Right lobe of liver (tissue), 6 donors: ENCODE data around the gene C20orf144. TPM values are rescaled to one million over a fixed set of nuclear protein-coding genes. Genes with fewer than 3 reads are reported as not detected.

ENCODE experiments used
- ATAC-seq, 4 donors: fragments of 200-7000 bp; cut with Tn5 transposase; one replicate each; pipeline ENCODE4 v1.9.1; 2020; ENCODE audit warnings: mild to moderate bottlenecking in 4 of 4, moderate library complexity in 4 of 4
- DNase-seq, 3 donors: peaks; one replicate each; pipeline ENCODE4 v3.0.0-alpha.2; 2020
- H3K27ac ChIP-seq, 3 donors: fragments of 200-600 bp; one replicate each; pipeline ENCODE4 v1.8.0; 2022
- H3K27me3 ChIP-seq, 2 donors: fragments of 200-600 bp; one replicate each; pipeline ENCODE4 v1.8.0; 2022
- H3K36me3 ChIP-seq, 4 donors: fragments of 200-600 bp; sonication (generic) in 1 of 4; one replicate each; pipeline versions ENCODE4 v1.5.1 to v1.8.0; 2017 to 2022; ENCODE audit warnings: control low read depth in 1 of 4
- H3K4me1 ChIP-seq, 4 donors: fragments of 200-600 bp; sonication (generic) in 1 of 4; one replicate each; pipeline versions ENCODE4 v1.5.1 to v1.8.0; 2017 to 2022; ENCODE audit warnings: control low read depth in 1 of 4
- H3K4me3 ChIP-seq, 3 donors: fragments of 200-600 bp; one replicate each; pipeline ENCODE4 v1.8.0; 2022
- H3K9me3 ChIP-seq, 4 donors: fragments of 200-600 bp; sonication (generic) in 1 of 4; one replicate each; pipeline versions ENCODE4 v1.5.1 to v1.8.0; 2017 to 2022; ENCODE audit warnings: control low read depth in 1 of 4
- POLR2A ChIP-seq: fragments of 450-650 bp; IDR thresholded peaks from one replicate; pipeline ENCODE4 v1.6.1; 2017; ENCODE audit warnings: antibody characterized with exemption, mild to moderate bottlenecking
- WGBS: methylation state at CpG from one replicate; pipeline ENCODE4 v1.1.6; 2018; ENCODE audit warnings: low coverage, low lambda C conversion rate; ENCODE audit not compliant: insufficient coverage; ENCODE audit errors: missing lambda C conversion rate; 5-methylcytosine and 5-hydroxymethylcytosine counted together
- intact Hi-C, 2 donors: fragments of 100-400 bp; cut with DNase I; formaldehyde crosslinking; loops; one replicate each; pipeline versions ENCODE4 v1.11.2 to v1.14.1; 2022
- total RNA-seq, 6 experiments: library from RNA; depleted of rRNA in 2 of 6; stranded (reverse); fragments of >200 nt in 2 of 6; fragmentation: NEBNext Ultra II Directional in 3 of 6; extraction: Animal tissue kit (Norgen Biotek cat#: 25700) in 3 of 6; gene quantifications; one replicate each; pipeline versions ENCODE4 v1.1.0 to v1.2.4, GENCODE V29; 2016 to 2023
- TF ChIP-seq, protein P1 (sequence below), 4 donors: fragments of 200-600 bp in 3 of 4; fragments of 450-650 bp in 1 of 4; IDR thresholded peaks; one replicate each; pipeline versions ENCODE4 v1.5.1 to v1.8.0; 2016 to 2022; ENCODE audit warnings: antibody characterized with exemption in 4 of 4, mild to moderate bottlenecking in 2 of 4
- donor health status: DM: no; HTN: yes; CAD: no.
- donor health status: DM: no; HTN: no; CAD: no.
- donor health status: DM: no; HTN: no; CAD: no.
- donor health status: DM: no; HTN: yes; CAD: no.
- donor health status: DM: no; HTN: yes; CAD: no.

The C20orf144 gene
- total RNA-seq, 6 experiments from 2014 or later, result 0.18 TPM; not detected in 5

DNA sequence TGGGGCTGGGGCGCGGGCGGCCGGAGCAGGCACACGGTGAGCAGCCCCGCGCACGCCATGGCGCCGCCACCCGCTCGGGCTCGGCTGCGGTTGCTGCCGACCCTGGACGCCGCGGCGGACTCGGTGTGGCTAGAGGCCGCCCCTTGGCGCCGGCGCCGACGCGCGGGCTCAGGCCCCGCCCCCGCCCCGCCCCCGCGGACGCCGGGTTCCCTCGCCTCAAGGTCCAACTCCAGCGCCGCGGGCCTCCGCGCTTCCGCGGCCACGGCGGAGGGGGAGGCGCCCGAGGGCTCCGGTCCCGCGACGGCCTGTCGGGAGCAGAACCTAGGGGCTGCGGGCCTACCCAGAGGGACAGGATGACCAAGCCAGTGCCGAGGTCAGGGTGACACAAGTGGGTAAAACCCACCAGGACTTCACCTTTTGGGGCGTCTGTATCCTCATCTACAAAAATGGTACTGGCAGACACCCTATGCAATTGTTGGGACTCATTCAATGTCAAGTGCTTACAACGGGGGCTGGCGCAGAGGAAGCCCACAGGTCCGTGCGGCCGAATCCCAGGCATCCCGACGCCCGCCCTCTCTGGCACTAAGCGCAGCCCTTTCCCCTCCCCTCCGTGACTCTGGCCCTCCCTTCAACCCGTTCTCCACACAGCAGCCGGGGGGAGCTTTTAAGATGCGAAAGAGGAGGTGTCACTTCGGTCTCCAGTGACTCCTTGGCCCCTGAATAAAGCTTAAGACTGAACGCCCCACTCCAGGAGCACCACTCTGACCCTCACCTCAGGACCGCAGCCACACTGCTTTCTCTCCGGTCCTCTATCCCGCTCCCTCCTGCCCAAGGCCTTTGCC lies 12.4 kb downstream of the C20orf144 start, which contains the start of gene NECAB3:
TSS of gene NECAB3 (minus strand) at position 135 of the 842 bp plus-strand sequence. CDS start at position 59, 76 bp downstream.
- H3K27me3 ChIP-seq, result no peaks in the 10 kb centered on the region
- peak within 1 kb of the TSS; percentile 41 to 75 (median 51) for H3K27ac ChIP-seq
- intact Hi-C loops, result loop anchor here in 1 of 2 donors (10.0 kb wide), 1 partner anchor 50 kb away; the partner anchor contains the start of gene PXMP4
- WGBS, result 36% methylated on average over 8 of the region's 73 CpGs
- peak within 1 kb of the TSS; percentile 55 to 79 (median 70) for H3K4me3 ChIP-seq
- peak; percentile 76 for TF ChIP-seq POLR2A
- TF ChIP-seq, protein P1, sequence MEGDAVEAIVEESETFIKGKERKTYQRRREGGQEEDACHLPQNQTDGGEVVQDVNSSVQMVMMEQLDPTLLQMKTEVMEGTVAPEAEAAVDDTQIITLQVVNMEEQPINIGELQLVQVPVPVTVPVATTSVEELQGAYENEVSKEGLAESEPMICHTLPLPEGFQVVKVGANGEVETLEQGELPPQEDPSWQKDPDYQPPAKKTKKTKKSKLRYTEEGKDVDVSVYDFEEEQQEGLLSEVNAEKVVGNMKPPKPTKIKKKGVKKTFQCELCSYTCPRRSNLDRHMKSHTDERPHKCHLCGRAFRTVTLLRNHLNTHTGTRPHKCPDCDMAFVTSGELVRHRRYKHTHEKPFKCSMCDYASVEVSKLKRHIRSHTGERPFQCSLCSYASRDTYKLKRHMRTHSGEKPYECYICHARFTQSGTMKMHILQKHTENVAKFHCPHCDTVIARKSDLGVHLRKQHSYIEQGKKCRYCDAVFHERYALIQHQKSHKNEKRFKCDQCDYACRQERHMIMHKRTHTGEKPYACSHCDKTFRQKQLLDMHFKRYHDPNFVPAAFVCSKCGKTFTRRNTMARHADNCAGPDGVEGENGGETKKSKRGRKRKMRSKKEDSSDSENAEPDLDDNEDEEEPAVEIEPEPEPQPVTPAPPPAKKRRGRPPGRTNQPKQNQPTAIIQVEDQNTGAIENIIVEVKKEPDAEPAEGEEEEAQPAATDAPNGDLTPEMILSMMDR (IDR thresholded peaks at IDR 0.05), result peak in 1 of 4 donors; percentile 13
- no peaks in the 10 kb centered on the region for H3K9me3 ChIP-seq
- DNase-seq (peak; percentile 87 to 90 (median 89)), ATAC-seq (peak; percentile 88 to 96 (median 90))
- H3K36me3 ChIP-seq, result peaks cover 0 to 1% (median 0%) of the 10 kb centered on the region in 4 donors
- peaks cover 0 to 11% (median 0%) of the 10 kb centered on the region in 4 donors for H3K4me1 ChIP-seq

DNA sequence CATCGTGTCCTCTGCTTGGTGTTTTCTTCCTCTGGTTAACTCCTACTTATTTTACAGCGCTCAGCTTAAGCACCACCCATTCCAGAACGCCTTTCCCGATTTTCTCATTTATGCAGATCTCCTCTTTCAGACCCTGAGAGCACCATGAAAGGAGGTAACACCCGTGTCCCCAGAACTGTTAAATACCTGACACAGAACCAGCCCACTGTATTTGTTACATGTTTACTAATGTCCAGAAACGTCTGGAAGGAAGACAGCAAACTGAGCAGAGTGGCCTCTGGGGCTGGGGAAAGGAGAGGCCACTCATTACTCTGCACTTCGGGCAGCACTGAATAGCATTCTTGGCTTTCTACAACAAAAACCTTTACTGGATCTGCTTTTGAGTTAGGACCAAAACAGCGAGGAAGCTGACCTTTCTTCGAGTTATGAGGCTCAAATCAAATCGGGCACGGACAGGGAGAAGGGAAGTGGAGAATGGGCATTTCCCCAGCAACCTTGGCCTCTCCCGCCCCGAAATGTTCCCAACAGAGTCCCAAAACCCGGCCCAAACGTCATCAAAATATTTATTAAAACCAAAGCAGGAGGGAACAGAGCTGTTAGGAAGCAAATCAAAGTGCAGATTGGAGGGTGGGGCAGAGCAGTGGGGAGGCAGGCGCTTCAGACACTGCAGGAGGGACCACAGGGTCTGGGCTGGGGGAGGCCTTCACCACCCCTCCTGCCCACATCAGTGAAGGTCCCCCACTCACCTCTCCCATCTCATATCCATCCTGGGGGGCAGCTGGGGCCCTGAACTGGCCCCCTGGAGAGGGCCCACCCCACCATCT lies 13.2 kb downstream of the C20orf144 start:
- ATAC-seq (no peak), DNase-seq (no peak)
- 57% methylated on average over 15 of the region's 16 CpGs for WGBS
- no peak for TF ChIP-seq POLR2A
- TF ChIP-seq, protein P1 (IDR thresholded peaks at IDR 0.05), result no peak
- peak overlapping the region in 2 of 3 donors; percentile 30 to 75 for H3K27ac ChIP-seq
- peaks cover 0 to 11% (median 0%) of the 10 kb centered on the region in 4 donors for H3K4me1 ChIP-seq
- H3K27me3 ChIP-seq, result no peaks in the 10 kb centered on the region
- H3K4me3 ChIP-seq, result peak overlapping the region in 1 of 3 donors; percentile 79
- intact Hi-C loops, result loop anchor here in 1 of 2 donors (10.0 kb wide), 1 partner anchor 49 kb away; the partner anchor contains the start of gene PXMP4
- peaks cover 0 to 1% (median 0%) of the 10 kb centered on the region in 4 donors for H3K36me3 ChIP-seq
- no peaks in the 10 kb centered on the region for H3K9me3 ChIP-seq

DNA sequence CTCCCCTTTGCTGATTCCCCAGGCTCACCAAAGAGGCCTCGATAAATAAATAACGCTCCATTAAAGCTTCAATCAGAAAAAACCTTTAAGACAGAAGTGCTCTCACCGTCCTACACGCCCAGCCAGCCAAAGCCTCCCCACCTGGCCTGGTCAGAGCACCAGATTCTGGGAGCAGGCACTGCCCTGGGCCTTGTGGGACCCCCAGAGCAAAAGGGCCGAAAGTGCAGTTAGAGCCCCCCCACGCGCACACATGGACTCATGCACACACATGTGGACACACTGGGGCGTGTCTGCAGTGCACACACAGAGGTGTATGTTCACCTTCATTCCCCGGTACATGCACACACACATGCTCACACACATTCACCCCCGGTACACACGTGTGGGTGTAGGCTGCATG lies 14.0 kb downstream of the C20orf144 start:
- no peaks in the 10 kb centered on the region for H3K36me3 ChIP-seq
- TF ChIP-seq POLR2A, result no peak
- TF ChIP-seq, protein P1 (IDR thresholded peaks at IDR 0.05), result no peak
- H3K27me3 ChIP-seq, result no peaks in the 10 kb centered on the region
- H3K9me3 ChIP-seq, result no peaks in the 10 kb centered on the region
- H3K4me3 ChIP-seq, result no peak overlapping the region
- WGBS, result 90% methylated on average over 3 of the region's 11 CpGs
- H3K27ac ChIP-seq, result no peak overlapping the region
- H3K4me1 ChIP-seq, result peaks cover 0 to 11% (median 0%) of the 10 kb centered on the region in 4 donors
- ATAC-seq (no peak), DNase-seq (no peak)
- intact Hi-C loops, result loop anchor here in 1 of 2 donors (10.0 kb wide), 1 partner anchor 49 kb away; the partner anchor contains the start of gene PXMP4
